ENCODE results near the gene GAP43.

GAP43 gene

DNA sequence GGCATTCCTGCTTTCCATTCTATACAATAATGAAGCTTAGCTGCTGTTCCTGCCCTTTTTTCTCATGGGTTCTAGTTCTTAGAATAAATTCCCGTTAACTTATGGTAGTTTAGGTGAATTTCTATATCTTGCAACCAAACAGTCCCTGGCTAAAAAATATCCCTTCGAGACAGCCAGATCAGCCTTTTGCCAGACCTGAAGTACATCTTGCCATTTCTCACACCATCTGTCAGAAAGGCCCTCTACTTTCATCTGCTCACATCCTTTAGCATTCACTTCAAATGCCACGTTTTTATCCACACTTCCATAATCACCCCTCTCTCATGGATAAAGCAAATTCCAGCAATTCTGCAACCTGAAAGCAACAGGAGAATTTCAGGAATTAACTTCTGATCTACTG is 145.4 kb downstream of the GAP43 start:
- DNase-seq: no peak

Measured in NCI-H2081 treated with DMSO at 0.1 percent for 48 hours (cell line).